Activated naive CD4-positive, alpha-beta T cell (primary cell): ENCODE measurements around the gene XKR7.
"Not testable (repeated sequence)": the region's sequence is repeated elsewhere in the genome, so short reads cannot be mapped to it uniquely, and the experiment has no call there.

ENCODE experiments used
- DNase-seq, 4 experiments: peaks; one replicate each; lab custom pipeline; 2025; lab: John Stamatoyannopoulos, UW

The XKR7 gene

GRCh38 chr20:32012159-32012688 lies 44.3 kb downstream of the XKR7 start:
- no peak for DNase-seq

GRCh38 chr20:32013326-32013725 lies 45.4 kb downstream of the XKR7 start:
- no peak for DNase-seq

GRCh38 chr20:32017711-32018251 lies 49.8 kb downstream of the XKR7 start:
- DNase-seq, result peak in 2 of 4 experiments; percentile 8 to 44

GRCh38 chr20:32018269-32019155 lies 50.6 kb downstream of the XKR7 start:
- peak in 2 of 4 experiments; percentile 37 to 48 for DNase-seq

GRCh38 chr20:32019156-32019510 lies 51.2 kb downstream of the XKR7 start:
- DNase-seq, result no peak

- no peak for DNase-seq
These were observed 51.9 kb downstream of the XKR7 start for GRCh38 chr20:32019563-32020463.

GRCh38 chr20:32021091-32021490 lies 53.1 kb downstream of the XKR7 start:
- DNase-seq, result no peak

GRCh38 chr20:32024683-32025295 lies 56.8 kb downstream of the XKR7 start:
- no peak for DNase-seq

GRCh38 chr20:32027643-32028042 lies 59.7 kb downstream of the XKR7 start:
- no peak for DNase-seq

- DNase-seq, result no peak
These were observed 60.9 kb downstream of the XKR7 start for GRCh38 chr20:32028647-32029372.

- DNase-seq, result no peak
These were observed 61.6 kb downstream of the XKR7 start for GRCh38 chr20:32029561-32029960.

- DNase-seq, result peak; percentile 11 to 55 (median 24)
These were observed 63.3 kb downstream of the XKR7 start for GRCh38 chr20:32031007-32031958.

GRCh38 chr20:32033316-32033715 lies 65.4 kb downstream of the XKR7 start:
- DNase-seq, result no peak

GRCh38 chr20:32033721-32034120 lies 65.8 kb downstream of the XKR7 start:
- not testable (repeated sequence) for DNase-seq

GRCh38 chr20:32034581-32035425 lies 66.9 kb downstream of the XKR7 start:
- no peak for DNase-seq

GRCh38 chr20:32035426-32035779 lies 67.5 kb downstream of the XKR7 start:
- DNase-seq, result no peak

GRCh38 chr20:32036252-32036651 lies 68.3 kb downstream of the XKR7 start:
- no peak for DNase-seq

GRCh38 chr20:32036716-32037485 lies 69.0 kb downstream of the XKR7 start:
- DNase-seq, result no peak
